BLaER1 treated with 17β-estradiol and CSF1 and Interleukin-3, amounts not matched to agents 10 nM and 100 nM (cell line): Measurements from ENCODE around the gene FOXO4.

ENCODE experiments used
- H3K27ac ChIP-seq, 11 experiments: shearing (Covaris generic); formaldehyde crosslinking; 2 replicates each; pipeline ENCODE4 v1.8.1; 2022
- H3K27me3 ChIP-seq, 11 experiments: shearing (Covaris generic); formaldehyde crosslinking; 2 replicates each; pipeline ENCODE4 v1.8.1; 2022
- H3K36me3 ChIP-seq, 11 experiments: shearing (Covaris generic); formaldehyde crosslinking; 2 replicates each; pipeline ENCODE4 v1.8.1; 2022
- H3K4me1 ChIP-seq, 10 experiments: shearing (Covaris generic); formaldehyde crosslinking; 2 replicates each; pipeline ENCODE4 v1.8.1; 2022
- H3K4me2 ChIP-seq, 11 experiments: shearing (Covaris generic); formaldehyde crosslinking; 2 replicates each; pipeline ENCODE4 v1.8.1; 2022
- H3K4me3 ChIP-seq, 10 experiments: shearing (Covaris generic); formaldehyde crosslinking; 2 replicates each; pipeline ENCODE4 v1.8.1; 2022
- H3K9ac ChIP-seq, 11 experiments: shearing (Covaris generic); formaldehyde crosslinking; 2 replicates each; pipeline ENCODE4 v1.8.1; 2022
- H3K9me3 ChIP-seq, 11 experiments: shearing (Covaris generic); formaldehyde crosslinking; replicated peaks in 1 of 11; 2 replicates each; pipeline ENCODE4 v1.8.1; 2022
- H4K20me1 ChIP-seq, 11 experiments: shearing (Covaris generic); formaldehyde crosslinking; 2 replicates each; pipeline ENCODE4 v1.8.1; 2022
- Cebpa-rat ChIP-seq, 11 experiments: shearing (Covaris generic); IDR thresholded peaks; 2 replicates each; pipeline ENCODE4 v1.8.1; 2022

FOXO4 gene

DNA sequence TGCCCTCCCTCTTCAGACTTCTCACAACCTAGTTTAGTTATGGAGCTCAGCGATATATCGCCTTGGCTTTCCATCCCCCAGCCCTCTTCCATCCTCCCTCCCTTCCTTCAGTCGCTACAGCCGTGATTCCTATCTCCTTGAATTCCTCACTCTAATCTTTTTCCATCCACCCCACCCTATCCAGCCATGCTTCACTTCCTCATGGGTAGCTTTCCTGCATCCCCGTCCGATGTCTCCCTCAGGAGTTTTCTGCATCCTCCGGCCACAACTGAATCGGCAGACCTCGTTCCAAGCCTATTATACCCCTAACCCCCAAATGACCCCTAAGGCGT lies 28.0 kb upstream of the FOXO4 start:
- H3K27ac ChIP-seq, result peak overlapping the region; percentile 57 to 90 (median 82); a peak in 21 of 22 replicates
- peaks cover 0 to 13% (median 11%) of the 10 kb centered on the region in 10 experiments; a peak in 9 of 20 replicates for H3K4me1 ChIP-seq
- H4K20me1 ChIP-seq, result peaks cover 0 to 10% (median 7%) of the 10 kb centered on the region in 11 experiments; a peak in 9 of 22 replicates
- H3K9me3 ChIP-seq, result no peaks in the 10 kb centered on the region
- peak overlapping the region; percentile 68 to 85 (median 82) for H3K9ac ChIP-seq
- H3K27me3 ChIP-seq, result peaks cover 26 to 64% (median 47%) of the 10 kb centered on the region in 11 experiments; a peak in 21 of 22 replicates
- TF ChIP-seq Cebpa-rat (IDR thresholded peaks at IDR 0.05), result no peak
- peaks cover 0 to 14% (median 4%) of the 10 kb centered on the region in 11 experiments; a peak in 14 of 22 replicates for H3K36me3 ChIP-seq
- H3K4me2 ChIP-seq, result peak overlapping the region; percentile 47 to 85 (median 74)
- peak overlapping the region; percentile 61 to 75 (median 74) for H3K4me3 ChIP-seq

DNA sequence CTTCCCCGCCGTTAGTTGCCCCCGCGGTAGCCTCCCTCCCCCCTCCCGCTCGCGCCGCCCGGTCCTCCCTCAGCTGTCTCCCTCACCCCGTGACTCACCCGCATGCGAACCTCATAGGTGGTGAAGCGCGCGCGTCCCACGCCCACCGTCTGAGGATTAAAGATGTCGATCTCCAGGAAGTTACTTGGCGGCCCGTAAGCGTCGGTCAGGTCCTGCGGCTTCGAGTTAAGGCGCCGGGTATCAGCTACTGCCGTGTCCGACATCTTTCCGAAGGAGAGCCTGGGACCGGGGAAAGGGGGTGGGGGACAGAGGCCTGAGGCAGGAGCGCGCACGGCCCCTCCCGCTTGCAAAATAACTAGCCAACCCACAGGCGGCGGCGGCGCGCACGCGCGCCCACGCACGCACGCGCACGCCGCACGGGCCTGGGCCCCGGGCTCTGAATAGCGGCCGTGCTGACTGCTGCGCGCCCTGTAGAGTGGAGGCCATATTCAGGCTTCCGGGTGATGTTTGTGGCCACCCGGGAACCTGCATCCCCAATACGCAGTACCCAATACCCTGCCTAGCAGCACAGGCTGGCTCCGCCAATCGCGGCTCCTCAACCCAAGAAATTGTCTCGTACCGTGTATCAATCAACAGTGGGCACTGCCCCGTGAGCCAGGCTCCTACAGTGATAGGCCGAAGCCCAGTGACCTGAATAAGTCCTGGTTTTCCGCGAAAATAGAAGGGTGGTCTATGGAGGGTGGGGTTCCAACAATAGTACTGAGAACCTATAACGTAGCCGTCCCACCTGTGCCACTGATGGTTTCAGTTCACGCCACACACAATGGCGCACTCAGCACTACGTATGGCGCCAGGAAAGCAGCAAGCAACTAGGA lies 27.4 kb upstream of the FOXO4 start, which contains the start of gene SNX12:
SNX12 (minus strand) TSS at position 291 of the 875 bp plus-strand sequence; CDS start at position 263, 28 bp downstream.
- peaks cover 29 to 64% (median 48%) of the 10 kb centered on the region in 11 experiments; a peak in 21 of 22 replicates for H3K27me3 ChIP-seq
- H3K4me1 ChIP-seq, result peaks cover 0 to 13% (median 11%) of the 10 kb centered on the region in 10 experiments; a peak in 9 of 20 replicates
- no peak for TF ChIP-seq Cebpa-rat (IDR thresholded peaks at IDR 0.05)
- H3K4me3 ChIP-seq, result peak within 1 kb of the TSS; percentile 61 to 75 (median 74)
- peaks cover 0 to 8% (median 0%) of the 10 kb centered on the region in 11 experiments; a peak in 4 of 22 replicates for H3K36me3 ChIP-seq
- H4K20me1 ChIP-seq, result peaks cover 0 to 9% (median 5%) of the 10 kb centered on the region in 11 experiments; a peak in 8 of 22 replicates
- peak within 1 kb of the TSS; percentile 57 to 90 (median 82); a peak in 21 of 22 replicates for H3K27ac ChIP-seq
- H3K9me3 ChIP-seq, result no peaks in the 10 kb centered on the region
- peak within 1 kb of the TSS; percentile 64 to 85 (median 74) for H3K4me2 ChIP-seq
- H3K9ac ChIP-seq, result peak within 1 kb of the TSS; percentile 68 to 85 (median 82)

DNA sequence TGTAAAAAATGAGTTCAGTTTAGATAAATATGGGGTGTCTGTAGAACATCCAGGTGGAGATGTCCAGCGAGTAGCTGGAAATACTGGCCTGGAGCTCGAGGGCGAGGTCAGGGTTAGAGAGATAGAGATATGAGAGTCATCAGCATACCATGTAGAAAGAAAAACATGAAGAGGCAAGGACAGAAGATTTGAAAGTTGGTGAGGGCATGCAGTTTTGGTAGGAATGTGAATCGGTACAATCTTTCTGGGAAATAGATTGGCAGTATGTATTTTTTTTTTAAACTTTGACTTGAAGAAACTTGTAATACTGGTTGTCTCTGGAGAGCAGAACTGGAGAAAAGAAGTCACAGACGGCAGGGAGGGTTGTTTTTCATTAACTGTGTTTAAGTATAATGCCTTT lies 25.1 kb upstream of the FOXO4 start:
- Histone ChIP-seq H3K9me3 (no peaks in the 10 kb centered on the region), H3K9ac (no peak overlapping the region)

GRCh38 chrX:71081330-71082123 lies 14.1 kb upstream of the FOXO4 start:
- no peaks in the 10 kb centered on the region for H3K9me3 ChIP-seq
- no peak for TF ChIP-seq Cebpa-rat (IDR thresholded peaks at IDR 0.05)
- no peak overlapping the region for H3K4me3 ChIP-seq
- no peaks in the 10 kb centered on the region for H3K36me3 ChIP-seq
- no peak overlapping the region for H3K4me2 ChIP-seq
- H3K9ac ChIP-seq, result no peak overlapping the region
- H3K27ac ChIP-seq, result no peak overlapping the region
- peaks cover 43 to 95% (median 89%) of the 10 kb centered on the region in 11 experiments for H3K27me3 ChIP-seq
- no peaks in the 10 kb centered on the region for H3K4me1 ChIP-seq
- H4K20me1 ChIP-seq, result no peaks in the 10 kb centered on the region

More for the DNA sequence above, 25.1 kb upstream of the FOXO4 start:
- Histone ChIP-seq H3K4me3 (no peak overlapping the region), H3K27ac (no peak overlapping the region), H3K4me2 (no peak overlapping the region), H3K27me3 (peaks cover 44 to 73% (median 60%) of the 10 kb centered on the region in 11 experiments), H3K4me1 (peaks cover 0 to 12% (median 10%) of the 10 kb centered on the region in 10 experiments; a peak in 9 of 20 replicates), H4K20me1 (peaks cover 0 to 8% (median 0%) of the 10 kb centered on the region in 11 experiments; a peak in 3 of 22 replicates), H3K36me3 (peaks cover 0 to 7% (median 0%) of the 10 kb centered on the region in 11 experiments; a peak in 2 of 22 replicates)
- TF ChIP-seq Cebpa-rat (IDR thresholded peaks at IDR 0.05), result no peak

DNA sequence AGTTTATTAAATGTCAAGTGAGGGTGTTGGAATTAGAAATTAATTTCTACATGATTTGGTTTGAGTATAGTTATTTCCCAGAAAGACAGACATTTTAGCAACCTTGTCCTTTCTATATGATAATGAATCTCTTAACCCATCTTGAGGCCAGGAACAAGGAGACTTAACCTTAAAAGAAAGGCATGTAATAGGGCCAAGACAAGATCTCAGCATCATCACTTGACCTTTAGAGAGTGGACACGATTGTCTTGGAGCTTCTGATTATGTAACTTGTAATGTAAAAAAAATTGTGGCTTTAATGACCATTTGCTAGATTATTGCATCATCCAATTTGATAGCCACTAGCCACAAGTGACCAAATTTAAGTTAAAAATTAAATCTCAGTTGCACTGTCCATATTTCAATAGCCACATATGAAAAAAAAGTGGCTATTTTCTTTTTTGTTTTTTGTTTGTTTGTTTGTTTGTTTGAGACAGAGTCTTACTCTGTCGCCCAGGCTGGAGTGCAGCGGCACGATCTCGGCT lies 13.5 kb upstream of the FOXO4 start:
- Histone ChIP-seq H3K9ac (no peak overlapping the region), H3K4me3 (no peak overlapping the region), H3K36me3 (no peaks in the 10 kb centered on the region), H3K27me3 (peaks cover 41 to 95% (median 87%) of the 10 kb centered on the region in 11 experiments), H3K4me1 (no peaks in the 10 kb centered on the region), H4K20me1 (no peaks in the 10 kb centered on the region), H3K27ac (no peak overlapping the region), H3K9me3 (no peaks in the 10 kb centered on the region), H3K4me2 (no peak overlapping the region)
- 0 out of 22 replicates have a peak, but pooled peaks of 1 of the 11 experiments have one; percentile 10 for TF ChIP-seq Cebpa-rat (IDR thresholded peaks at IDR 0.05)

GRCh38 chrX:71082822-71083221 lies 12.8 kb upstream of the FOXO4 start:
- TF ChIP-seq Cebpa-rat (IDR thresholded peaks at IDR 0.05), result no peak
- H4K20me1 ChIP-seq, result no peaks in the 10 kb centered on the region
- H3K4me1 ChIP-seq, result no peaks in the 10 kb centered on the region
- no peak overlapping the region for H3K27ac ChIP-seq
- no peak overlapping the region for H3K4me3 ChIP-seq
- no peaks in the 10 kb centered on the region for H3K36me3 ChIP-seq
- H3K4me2 ChIP-seq, result no peak overlapping the region
- no peak overlapping the region for H3K9ac ChIP-seq
- H3K27me3 ChIP-seq, result peaks cover 41 to 92% (median 81%) of the 10 kb centered on the region in 11 experiments
- H3K9me3 ChIP-seq, result no peaks in the 10 kb centered on the region

- H3K27ac ChIP-seq, result no peak overlapping the region
- H3K4me2 ChIP-seq, result no peak overlapping the region
- H3K27me3 ChIP-seq, result peaks cover 33 to 81% (median 67%) of the 10 kb centered on the region in 11 experiments
- H3K9ac ChIP-seq, result no peak overlapping the region
- H3K4me1 ChIP-seq, result no peaks in the 10 kb centered on the region
- no peak for TF ChIP-seq Cebpa-rat (IDR thresholded peaks at IDR 0.05)
- H3K4me3 ChIP-seq, result no peak overlapping the region
- H3K9me3 ChIP-seq, result no peaks in the 10 kb centered on the region
- no peaks in the 10 kb centered on the region for H3K36me3 ChIP-seq
- no peaks in the 10 kb centered on the region for H4K20me1 ChIP-seq
Measured at GRCh38 chrX:71085900-71086299, 9.8 kb upstream of the FOXO4 start.

DNA sequence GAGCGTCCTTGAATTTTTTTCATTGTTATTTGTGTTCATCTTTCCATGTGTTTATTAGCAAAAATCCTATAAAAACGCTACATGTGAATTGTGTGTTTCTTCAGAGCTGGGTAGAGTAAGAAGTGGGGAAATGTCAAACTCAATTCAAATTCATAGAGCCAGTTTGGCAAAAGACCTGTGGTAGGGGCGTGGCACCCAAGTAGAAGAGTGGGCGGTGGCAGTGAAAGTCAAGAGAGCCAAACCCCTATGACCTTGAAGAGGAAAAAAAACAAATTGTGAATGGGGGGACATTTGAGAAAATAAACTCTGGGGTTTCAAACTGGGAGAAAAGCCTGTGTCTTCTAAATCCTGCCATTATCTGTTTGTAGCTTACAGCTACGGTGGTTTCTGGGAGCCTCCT lies 4.4 kb upstream of the FOXO4 start:
- Histone ChIP-seq H3K4me3 (no peak overlapping the region), H3K36me3 (no peaks in the 10 kb centered on the region), H3K27ac (no peak overlapping the region), H4K20me1 (peaks cover 0 to under 1% (median 0%) of the 10 kb centered on the region in 11 experiments; a peak in 1 of 22 replicates), H3K4me1 (peaks cover 0 to 18% (median 10%) of the 10 kb centered on the region in 10 experiments; a peak in 15 of 20 replicates), H3K9me3 (no peaks in the 10 kb centered on the region), H3K27me3 (peaks cover 44 to 80% (median 67%) of the 10 kb centered on the region in 11 experiments), H3K4me2 (peak overlapping the region in 4 of 11 experiments; percentile 5 to 39 (median 38); a peak in 7 of 22 replicates), H3K9ac (no peak overlapping the region)
- no peak for TF ChIP-seq Cebpa-rat (IDR thresholded peaks at IDR 0.05)
